Measurements from ENCODE around the gene AKAP13. TPM values are rescaled to one million over a fixed set of nuclear protein-coding genes. Genes with fewer than 3 reads are reported as not detected.

Gene AKAP13
- total RNA-seq, 1 experiment from 2014 or later = 47.3 TPM

GRCh38 chr15:85748729-85749128, 368.3 kb downstream of the AKAP13 start:
- Histone ChIP-seq H3K4me2 (ENCODE audit: insufficient read depth, insufficient read length, low read length) (no peak overlapping the region), H4K8ac (replicated peaks; ENCODE audit: insufficient read length, low read depth, low read length) (no peak overlapping the region), H3K9me3 (ENCODE audit: control insufficient read depth, low read depth, low read length) (no peaks in the 10 kb centered on the region), H4K20me1 (ENCODE audit: control insufficient read depth, insufficient read depth, insufficient read length) (no peaks in the 10 kb centered on the region), H3K18ac (ENCODE audit: insufficient read length, low read depth, low read length) (no peak overlapping the region), H2BK5ac (ENCODE audit: insufficient read length, low read length) (no peak overlapping the region), H3K79me2 (ENCODE audit: insufficient read depth, low read length) (no peaks in the 10 kb centered on the region), H2AFZ (ENCODE audit: low read length) (no peak overlapping the region), H3K23ac (ENCODE audit: insufficient read length, low read depth, low read length) (no peak overlapping the region), H3K27me3 (ENCODE audit: insufficient read depth, low read length) (no peaks in the 10 kb centered on the region), H3K27ac (ENCODE audit: insufficient read length, low read depth, low read length) (no peak overlapping the region), H2BK120ac (ENCODE audit: low read depth, low read length, poor library complexity, severe bottlenecking) (no peak overlapping the region), H2BK20ac (ENCODE audit: low read depth, low read length, poor library complexity, severe bottlenecking) (no peak overlapping the region), H3K14ac (ENCODE audit: insufficient read depth, low read length) (no peak overlapping the region), H3T11ph (ENCODE audit: low read length) (no peak overlapping the region), H4K91ac (ENCODE audit: insufficient read length, low read depth, low read length) (no peak overlapping the region), H3K23me2 (ENCODE audit: insufficient read length, low read depth, low read length, poor library complexity, severe bottlenecking) (peaks cover 4% of the 10 kb centered on the region), H2BK12ac (ENCODE audit: insufficient read length, low read depth, low read length) (no peak overlapping the region), H2BK15ac (ENCODE audit: low read depth, low read length) (no peak overlapping the region), H3K4ac (ENCODE audit: low read depth, low read length) (no peak overlapping the region), H3K56ac (ENCODE audit: insufficient read length, low read depth, low read length) (no peak overlapping the region), H3K4me1 (ENCODE audit: insufficient read depth, low read length) (peaks cover 5% of the 10 kb centered on the region; the same call in 1 of the 2 replicates), H2AK5ac (ENCODE audit: insufficient read length, low read length) (no peak overlapping the region), H3K9ac (ENCODE audit: extremely low read depth, insufficient read length, low read length) (no peak overlapping the region), H4K5ac (ENCODE audit: insufficient read length, low read depth, low read length) (no peak overlapping the region), H3K79me1 (ENCODE audit: insufficient read depth, low read depth, low read length, poor library complexity, severe bottlenecking) (no peaks in the 10 kb centered on the region)
- peak; percentile 73 for DNase-seq
- Mint-ChIP-seq H3K36me3 (ENCODE audit: insufficient read depth in 1 of 3, low read depth in 3 of 3) (peaks cover 17 to 53% (median 43%) of the 10 kb centered on the region in 3 experiments; a peak in 6 of 7 replicates), H3K27me3 (ENCODE audit: low read depth) (no peaks in the 10 kb centered on the region; the same call in 1 of the 2 replicates), H3K27ac (peak overlapping the region in 1 of 3 experiments; percentile 92; a peak in 1 of 7 replicates), H3K9me3 (no peaks in the 10 kb centered on the region), H3K4me1 (peaks cover 64 to 65% of the 10 kb centered on the region in 2 experiments), H3K4me3 (no peak overlapping the region; a peak in 1 of 5 replicates)
- TF ChIP-seq CTCF (conservative IDR thresholded peaks at IDR 0.05) = peak; percentile 49
- no CpG with 5 or more reads among the region's 11 CpGs for WGBS (ENCODE audit: extremely low coverage, insufficient read length, low lambda C conversion rate)
